Measurements from ENCODE around the gene PSAPL1. TPM values are rescaled to one million over a fixed set of nuclear protein-coding genes. Genes with fewer than 3 reads are reported as not detected.

Gene PSAPL1
- total RNA-seq, 1 donor from 2014 or later, result 18.6 TPM

DNA sequence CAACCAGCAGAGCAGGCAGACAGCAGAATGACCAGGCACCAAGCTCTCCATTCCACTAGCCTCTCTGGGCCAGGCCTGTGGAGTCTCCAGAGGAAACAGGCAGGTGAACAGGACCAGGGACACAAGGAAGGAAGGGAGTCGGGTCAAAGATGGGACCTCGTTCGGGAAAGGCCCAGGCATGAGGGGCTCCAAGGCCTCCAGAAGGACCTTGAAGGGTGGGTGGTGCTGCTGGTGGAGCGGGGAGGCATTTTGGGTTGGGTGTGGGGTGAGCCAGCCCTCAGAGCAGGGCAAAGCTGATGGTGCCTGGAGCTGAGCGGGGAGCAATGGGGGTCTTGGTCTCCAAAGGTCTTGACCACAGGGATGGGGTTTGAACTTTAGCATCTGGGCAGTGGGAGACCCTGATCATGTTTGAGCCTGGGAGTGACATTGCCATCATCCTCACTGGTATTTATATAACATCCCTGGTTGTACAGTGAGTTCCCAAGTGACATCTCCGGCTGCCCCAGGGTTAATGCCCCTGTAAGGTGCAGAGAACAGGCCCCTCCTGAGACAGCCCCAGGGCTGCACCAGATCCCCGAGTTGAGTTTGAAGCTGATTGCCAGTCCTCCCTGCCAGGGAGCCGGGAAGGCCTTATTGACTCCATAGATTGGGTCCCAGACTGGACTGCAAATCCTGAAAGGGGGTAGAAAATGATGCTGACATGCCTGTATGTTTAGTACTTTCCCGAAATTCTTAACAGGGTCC is 52.7 kb downstream of the PSAPL1 start:
- DNase-seq, result no peak

DNA sequence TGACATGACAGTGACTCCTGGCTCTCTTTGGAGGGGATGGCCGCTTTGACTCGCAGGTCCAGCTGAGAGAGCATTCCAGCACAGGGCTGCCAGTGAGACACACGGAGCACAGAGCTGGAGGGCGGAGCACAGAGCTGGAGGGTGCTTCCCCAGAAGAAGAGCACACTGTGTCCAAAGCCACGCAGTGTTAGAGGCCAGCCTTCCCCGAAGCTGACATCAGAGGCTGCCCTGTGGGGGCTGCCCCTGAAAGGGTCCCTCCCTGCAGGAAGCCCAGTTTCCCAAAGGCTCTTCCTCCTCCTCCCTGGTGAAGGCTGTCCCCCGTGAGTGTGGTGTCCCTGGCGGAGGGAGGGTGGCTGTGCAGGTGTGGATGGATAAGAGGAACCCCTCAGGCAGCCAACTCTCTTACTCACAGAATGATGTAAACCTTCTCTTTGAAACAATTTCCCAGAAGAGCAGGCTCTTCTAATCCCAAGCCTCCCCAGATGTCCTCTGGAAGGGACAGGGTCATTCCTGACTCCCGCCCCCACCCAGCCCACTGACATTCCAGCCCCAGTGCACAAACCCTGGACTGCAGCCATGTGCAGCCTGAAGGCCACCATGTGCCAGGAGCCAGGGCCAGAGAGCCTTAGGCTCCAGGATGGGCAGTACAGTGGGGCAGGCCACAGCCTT is 53.4 kb downstream of the PSAPL1 start:
- no peak for DNase-seq

Small RNA genes within 50 kb of the gene (small RNA-seq; reads per million reads assigned to genes)
- gene MIR4274 (ENCODE audit: low replicate concordance), result not detected

Other genes with a start within 250 kb of the PSAPL1 start
- 5.8 TPM for gene SORCS2, start 242.4 kb downstream of the PSAPL1 start, total RNA-seq

All from skin of body (tissue), 3 donors.